Measurements from ENCODE around the gene C12orf56. TPM values are rescaled to one million over a fixed set of nuclear protein-coding genes. Genes with fewer than 3 reads are reported as not detected.

Gene C12orf56
- total and polyA plus RNA-seq, 7 donors: 0.22 to 2.1 (median 0.44) TPM; not detected in 3

DNA sequence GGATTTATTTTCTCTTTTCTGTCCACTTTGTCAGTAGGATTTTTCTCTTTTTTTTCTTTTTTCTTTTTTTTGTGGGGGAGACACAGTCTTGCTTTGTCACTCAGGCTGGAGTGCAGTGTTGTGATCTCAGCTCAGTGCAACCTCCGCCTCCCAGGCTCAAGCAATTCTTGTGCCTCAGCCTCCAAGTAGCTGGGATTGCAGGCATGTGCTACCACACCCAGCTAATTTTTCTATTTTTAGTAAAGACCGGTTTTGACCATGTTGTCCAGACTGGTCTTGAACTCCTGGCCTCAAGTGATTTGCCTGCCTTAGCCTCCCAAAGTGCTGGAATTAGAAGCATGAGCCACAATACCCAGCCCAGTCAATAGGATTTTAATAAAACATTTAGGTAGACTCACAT lies 40.3 kb upstream of the C12orf56 start:
- TF ChIP-seq, protein P1, sequence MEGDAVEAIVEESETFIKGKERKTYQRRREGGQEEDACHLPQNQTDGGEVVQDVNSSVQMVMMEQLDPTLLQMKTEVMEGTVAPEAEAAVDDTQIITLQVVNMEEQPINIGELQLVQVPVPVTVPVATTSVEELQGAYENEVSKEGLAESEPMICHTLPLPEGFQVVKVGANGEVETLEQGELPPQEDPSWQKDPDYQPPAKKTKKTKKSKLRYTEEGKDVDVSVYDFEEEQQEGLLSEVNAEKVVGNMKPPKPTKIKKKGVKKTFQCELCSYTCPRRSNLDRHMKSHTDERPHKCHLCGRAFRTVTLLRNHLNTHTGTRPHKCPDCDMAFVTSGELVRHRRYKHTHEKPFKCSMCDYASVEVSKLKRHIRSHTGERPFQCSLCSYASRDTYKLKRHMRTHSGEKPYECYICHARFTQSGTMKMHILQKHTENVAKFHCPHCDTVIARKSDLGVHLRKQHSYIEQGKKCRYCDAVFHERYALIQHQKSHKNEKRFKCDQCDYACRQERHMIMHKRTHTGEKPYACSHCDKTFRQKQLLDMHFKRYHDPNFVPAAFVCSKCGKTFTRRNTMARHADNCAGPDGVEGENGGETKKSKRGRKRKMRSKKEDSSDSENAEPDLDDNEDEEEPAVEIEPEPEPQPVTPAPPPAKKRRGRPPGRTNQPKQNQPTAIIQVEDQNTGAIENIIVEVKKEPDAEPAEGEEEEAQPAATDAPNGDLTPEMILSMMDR (IDR thresholded peaks at IDR 0.05): no peak
- TF ChIP-seq POLR2AphosphoS5 (IDR thresholded peaks at IDR 0.05) (no peak), EP300 (IDR thresholded peaks at IDR 0.05) (no peak), POLR2A (IDR thresholded peaks at IDR 0.05) (no peak)
- H3K36me3 ChIP-seq: peaks cover 2 to 100% (median 62%) of the 10 kb centered on the region in 4 donors
- WGBS, 2 donors: 78 to 92% methylated on average over 2 of the region's 2 CpGs

DNA sequence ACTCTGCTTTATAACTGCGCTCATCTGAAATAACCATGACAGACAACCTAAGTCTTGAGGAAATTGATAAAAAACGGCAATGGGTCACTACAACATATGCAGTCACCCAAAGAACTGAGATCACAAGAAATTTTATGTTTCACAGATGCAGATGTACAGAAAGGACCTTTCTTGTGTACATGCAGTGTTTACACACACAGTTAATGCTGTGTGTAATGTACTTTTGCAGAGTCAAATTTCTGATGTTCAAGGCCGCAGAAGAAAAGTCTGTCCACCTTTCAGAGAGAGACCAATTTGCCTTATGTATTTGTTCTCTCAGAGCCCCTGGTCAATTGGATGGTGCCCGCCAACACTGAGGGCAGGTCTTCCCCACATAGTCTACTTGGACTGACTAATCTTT lies 38.4 kb upstream of the C12orf56 start:
- peaks cover 12 to 100% (median 69%) of the 10 kb centered on the region in 4 donors for H3K36me3 ChIP-seq
- intact Hi-C loops (cut with DNase I): loop anchor here (5.0 kb wide), 1 partner anchor 68 kb away; no protein-coding TSS in a partner anchor
- no peaks in the 10 kb centered on the region for H3K27me3 ChIP-seq
- H3K9me3 ChIP-seq: no peaks in the 10 kb centered on the region
- TF ChIP-seq POLR2AphosphoS5 (IDR thresholded peaks at IDR 0.05) (no peak), POLR2A (IDR thresholded peaks at IDR 0.05) (no peak), EP300 (IDR thresholded peaks at IDR 0.05) (no peak)
- TF ChIP-seq, protein P1 (IDR thresholded peaks at IDR 0.05): no peak
- WGBS, 2 donors: 91 to 96% methylated on average over 4 of the region's 4 CpGs
- H3K27ac ChIP-seq: no peak overlapping the region
- DNase-seq: no peak
- no peaks in the 10 kb centered on the region for H3K4me1 ChIP-seq
- no peak overlapping the region for H3K4me3 ChIP-seq

More for the DNA sequence above, 40.3 kb upstream of the C12orf56 start:
- no peaks in the 10 kb centered on the region for H3K9me3 ChIP-seq
- H3K27me3 ChIP-seq: no peaks in the 10 kb centered on the region
- H3K4me3 ChIP-seq: no peak overlapping the region
- no peak overlapping the region for H3K27ac ChIP-seq
- H3K4me1 ChIP-seq: no peaks in the 10 kb centered on the region
- no peak for DNase-seq
- intact Hi-C loops (cut with DNase I): no loop called here

DNA sequence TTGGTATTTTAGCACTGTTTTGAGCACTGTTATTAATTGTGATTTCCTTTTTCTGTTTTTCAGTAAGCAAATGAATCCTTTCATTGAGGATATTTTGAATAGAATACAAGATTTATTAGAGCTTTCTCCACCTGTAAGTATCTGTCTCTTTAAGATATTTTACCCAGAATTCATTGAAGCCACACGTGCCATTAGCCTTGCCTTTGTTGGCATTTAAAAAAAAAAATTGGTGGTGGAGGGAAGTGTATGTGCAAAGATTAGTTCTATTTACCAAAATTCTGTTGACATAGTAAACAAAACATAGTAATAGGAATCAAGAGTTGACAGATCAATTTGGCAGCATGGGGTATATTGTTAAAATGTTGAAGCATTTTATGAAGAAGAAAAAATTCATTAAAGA lies 37.4 kb upstream of the C12orf56 start:
- Histone ChIP-seq H3K27me3 (no peaks in the 10 kb centered on the region), H3K36me3 (peaks cover 12 to 100% (median 71%) of the 10 kb centered on the region in 4 donors), H3K9me3 (no peaks in the 10 kb centered on the region), H3K27ac (no peak overlapping the region), H3K4me1 (no peaks in the 10 kb centered on the region), H3K4me3 (no peak overlapping the region)
- 16 to 38% methylated on average over 1 of the region's 1 CpG for WGBS, 2 donors
- TF ChIP-seq POLR2A (IDR thresholded peaks at IDR 0.05) (no peak), POLR2AphosphoS5 (IDR thresholded peaks at IDR 0.05) (no peak), EP300 (IDR thresholded peaks at IDR 0.05) (no peak)
- TF ChIP-seq, protein P1 (IDR thresholded peaks at IDR 0.05): no peak
- DNase-seq: no peak
- intact Hi-C loops (cut with DNase I): loop anchor here (5.0 kb wide), 1 partner anchor 69 kb away; no protein-coding TSS in a partner anchor

DNA sequence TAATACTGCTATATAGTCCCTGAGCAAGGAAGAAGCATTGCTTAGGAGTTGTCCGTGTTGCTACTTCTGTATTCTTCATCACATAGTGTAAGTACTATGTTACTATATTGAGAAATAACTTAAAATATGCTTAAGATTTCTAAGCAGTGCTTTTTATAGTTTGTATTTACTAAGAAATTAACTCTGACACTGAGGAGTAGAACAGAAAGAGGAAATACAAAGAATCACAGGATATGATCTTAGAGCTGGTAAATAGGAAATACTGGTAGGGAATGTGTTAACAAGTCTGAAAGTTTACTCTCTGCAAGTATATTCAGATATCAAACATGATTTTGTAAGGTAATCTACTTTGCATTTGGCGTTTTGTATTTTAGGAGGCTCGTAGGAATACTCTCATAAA lies 29.1 kb upstream of the C12orf56 start:
- no peak overlapping the region for H3K4me3 ChIP-seq
- H3K36me3 ChIP-seq: peaks cover 5 to 99% (median 58%) of the 10 kb centered on the region in 4 donors
- no peaks in the 10 kb centered on the region for H3K9me3 ChIP-seq
- H3K4me1 ChIP-seq: no peaks in the 10 kb centered on the region
- no peaks in the 10 kb centered on the region for H3K27me3 ChIP-seq
- no peak for TF ChIP-seq POLR2AphosphoS5 (IDR thresholded peaks at IDR 0.05)
- H3K27ac ChIP-seq: no peak overlapping the region
- DNase-seq: no peak
- intact Hi-C loops (cut with DNase I): no loop called here
- WGBS, 2 donors: 84 to 87% methylated on average over 3 of the region's 3 CpGs

DNA sequence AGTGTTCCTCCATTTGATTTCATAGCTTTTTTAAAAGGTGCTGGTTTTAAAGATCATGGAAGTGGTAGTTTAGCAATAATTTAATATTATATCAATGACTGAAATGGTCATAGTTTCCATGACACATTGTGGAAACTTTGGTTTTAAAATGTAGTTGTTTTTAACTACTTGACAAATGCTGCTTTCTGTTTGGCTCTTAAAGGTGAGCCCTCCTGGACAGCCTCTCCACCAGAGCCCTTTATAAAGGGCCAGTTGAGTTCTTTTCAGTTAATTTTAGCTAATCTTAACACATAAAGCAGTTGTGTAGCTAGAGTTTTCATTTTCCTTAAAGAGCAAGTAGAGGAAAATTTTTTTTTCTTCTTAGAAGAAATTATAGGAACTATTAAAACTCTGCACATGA lies 27.7 kb upstream of the C12orf56 start:
- Histone ChIP-seq H3K27me3 (no peaks in the 10 kb centered on the region), H3K4me1 (no peaks in the 10 kb centered on the region), H3K27ac (no peak overlapping the region), H3K9me3 (no peaks in the 10 kb centered on the region), H3K36me3 (peaks cover 5 to 99% (median 45%) of the 10 kb centered on the region in 4 donors), H3K4me3 (no peak overlapping the region)
- DNase-seq: no peak
- intact Hi-C loops (cut with DNase I): no loop called here
- TF ChIP-seq POLR2AphosphoS5 (IDR thresholded peaks at IDR 0.05) (no peak), EP300 (IDR thresholded peaks at IDR 0.05) (no peak), POLR2A (IDR thresholded peaks at IDR 0.05) (no peak)
- TF ChIP-seq, protein P1 (IDR thresholded peaks at IDR 0.05): no peak

All from sigmoid colon (tissue), 7 donors.